ENCODE results near the gene MUC20.
"Not testable (repeated sequence)": the region's sequence is repeated elsewhere in the genome, so short reads cannot be mapped to it uniquely, and the experiment has no call there.

Gene MUC20

DNA sequence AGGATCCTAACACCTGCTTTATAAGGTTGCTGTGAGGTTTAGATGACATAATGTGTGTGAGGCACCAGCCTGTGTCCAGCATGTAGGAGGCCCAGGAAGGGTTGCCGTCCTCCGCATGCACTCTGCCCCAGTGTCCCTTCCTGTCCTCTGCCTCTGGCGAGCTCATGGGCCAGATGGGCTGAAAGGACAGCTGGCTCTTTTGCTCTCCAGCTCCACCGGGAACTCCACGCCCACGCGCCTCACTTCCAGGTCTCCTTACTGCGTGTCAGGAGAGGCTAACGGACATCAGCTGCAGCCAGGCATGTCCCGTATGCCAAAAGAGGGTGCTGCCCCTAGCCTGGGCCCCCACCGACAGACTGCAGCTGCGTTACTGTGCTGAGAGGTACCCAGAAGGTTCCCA, 12.2 kb downstream of the MUC20 start:
- no peak for DNase-seq

GRCh38 chr3:195735036-195735695, 14.4 kb downstream of the MUC20 start:
- no peak for DNase-seq

- DNase-seq, result no peak
These were observed 16.2 kb downstream of the MUC20 start for GRCh38 chr3:195736866-195737490.

GRCh38 chr3:195737782-195738181, 17.0 kb downstream of the MUC20 start:
- DNase-seq, result not testable (repeated sequence)

GRCh38 chr3:195738274-195739044, 17.7 kb downstream of the MUC20 start:
- no peak for DNase-seq

DNA sequence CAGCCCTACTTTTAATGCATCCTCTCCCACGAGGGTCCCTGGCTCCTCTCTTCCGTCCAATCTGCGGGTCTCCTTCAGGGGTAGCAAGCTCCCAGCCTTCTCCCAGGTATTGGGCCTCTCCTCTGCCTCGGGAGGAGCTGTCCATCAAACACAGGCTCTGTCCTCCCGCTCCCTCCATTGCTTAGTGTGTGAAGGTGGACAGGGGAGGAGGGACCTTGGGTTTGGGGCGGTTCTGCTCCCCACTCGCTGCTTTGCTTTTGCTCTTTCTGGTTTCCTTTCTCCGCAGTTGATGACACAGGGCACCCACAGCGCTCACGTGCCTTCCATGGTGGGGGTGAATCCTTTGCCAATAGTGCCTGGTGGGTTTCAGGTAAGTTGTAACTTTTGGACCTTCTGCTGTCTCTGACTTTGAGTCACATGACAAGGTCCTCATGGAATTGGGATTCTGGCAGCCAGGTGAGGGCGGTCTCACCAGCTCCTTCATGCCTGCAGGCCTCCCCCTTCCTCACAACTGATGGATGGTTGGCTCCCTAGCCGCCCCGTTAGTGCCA, 18.9 kb downstream of the MUC20 start:
- no peak for DNase-seq

- DNase-seq, result no peak
These were observed 23.7 kb downstream of the MUC20 start for GRCh38 chr3:195744437-195744836.

GRCh38 chr3:195746346-195746745, 25.6 kb downstream of the MUC20 start:
- no peak for DNase-seq

DNA sequence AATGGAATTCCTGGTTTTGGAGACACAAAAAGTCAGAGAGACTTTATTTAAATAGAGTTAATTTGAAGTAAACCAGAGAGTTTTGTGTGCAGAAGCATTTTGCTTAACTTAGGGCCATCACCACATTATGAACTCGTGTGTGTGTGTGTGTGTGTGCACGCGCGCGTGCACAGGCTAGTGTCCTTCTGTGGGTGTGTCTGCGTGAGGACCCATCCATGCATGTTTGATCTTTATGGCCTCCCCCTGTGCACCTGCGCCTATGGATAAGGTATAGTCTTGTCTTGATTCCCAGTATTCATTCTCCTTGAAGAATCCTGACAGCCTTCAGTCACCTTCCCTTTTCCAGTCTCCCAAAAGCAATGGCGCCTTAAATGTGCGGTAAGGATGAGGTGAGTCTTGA, 26.0 kb downstream of the MUC20 start:
- no peak for DNase-seq

DNA sequence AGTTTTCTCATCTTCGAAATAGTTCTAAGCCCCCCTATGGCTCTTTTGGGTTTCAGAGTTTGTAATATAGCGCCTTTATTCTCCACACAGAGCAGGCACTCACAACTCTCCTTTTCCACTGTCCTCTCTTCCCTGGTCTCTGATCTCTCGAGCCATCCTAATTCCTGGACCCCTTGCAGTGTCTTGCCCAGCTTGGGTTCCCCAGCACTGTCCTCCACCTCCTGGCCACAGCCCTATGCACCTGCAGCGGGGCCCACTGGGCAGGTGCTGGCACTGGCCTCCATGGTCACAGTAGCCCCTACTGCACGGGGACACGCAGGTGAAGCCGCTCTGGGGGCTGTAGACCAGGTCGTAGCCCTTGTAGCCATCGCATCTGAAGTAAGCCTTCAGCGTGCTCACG, 27.9 kb downstream of the MUC20 start:
- no peak for DNase-seq

DNA sequence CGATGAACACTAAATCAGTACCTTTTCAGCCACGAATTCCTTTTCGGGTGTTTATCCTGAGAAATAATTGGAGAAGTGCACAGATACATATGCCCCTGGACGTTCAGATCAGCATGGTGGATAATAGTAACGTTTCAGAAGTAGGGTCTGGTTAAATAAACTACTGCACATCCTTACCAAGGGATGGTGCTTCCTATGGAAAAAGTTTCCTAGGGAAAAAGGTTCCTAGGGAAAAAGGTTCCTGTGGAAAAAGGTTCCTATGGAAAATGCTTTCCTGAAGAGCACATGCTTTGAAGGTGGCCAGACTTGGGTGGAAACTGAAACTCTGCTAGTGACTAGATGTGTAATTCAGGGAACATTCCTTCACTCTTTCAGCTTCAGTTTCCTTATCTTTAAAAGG, 28.3 kb downstream of the MUC20 start:
- not testable (repeated sequence) for DNase-seq

DNA sequence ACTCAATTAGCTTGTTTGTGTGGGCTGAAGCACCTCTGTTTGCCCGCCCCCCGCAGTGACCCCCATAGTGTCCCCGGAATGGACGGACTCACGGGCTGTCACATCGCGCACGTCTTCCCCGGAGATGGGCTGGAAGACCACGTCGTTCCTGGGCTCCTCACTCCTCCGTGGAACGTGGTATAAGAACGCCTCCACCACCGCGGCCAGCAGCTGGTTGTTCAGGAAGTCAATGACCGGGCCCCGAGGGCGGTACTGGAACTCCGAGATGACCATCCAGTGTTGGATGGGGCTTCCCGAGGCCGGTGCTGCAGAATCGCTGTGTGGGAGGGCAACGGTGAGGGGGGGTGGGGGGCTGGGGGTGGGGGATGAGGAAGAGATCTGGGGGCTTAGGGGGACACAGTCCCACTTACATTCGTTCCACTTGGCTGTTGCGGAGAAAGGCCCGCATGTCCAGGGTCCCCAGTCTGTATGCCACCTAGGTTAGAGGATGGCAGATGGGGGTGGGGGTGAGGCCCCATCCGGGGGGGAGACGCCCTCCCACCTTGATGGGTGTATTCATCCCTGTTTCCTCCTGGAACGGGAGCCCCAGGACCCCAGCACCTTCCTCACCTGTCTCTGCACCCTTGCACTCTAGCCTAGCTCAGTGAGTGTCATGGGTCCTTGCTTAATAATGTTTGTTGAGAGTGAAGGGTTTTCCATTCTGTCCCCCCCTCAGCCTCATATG, 30.2 kb downstream of the MUC20 start:
- no peak for DNase-seq

GRCh38 chr3:195751560-195751959, 30.8 kb downstream of the MUC20 start:
- DNase-seq, result no peak

GRCh38 chr3:195752066-195752465, 31.3 kb downstream of the MUC20 start:
- no peak for DNase-seq

- no peak for DNase-seq
These were observed 32.0 kb downstream of the MUC20 start for GRCh38 chr3:195752546-195753331.

- no peak for DNase-seq
These were observed 32.8 kb downstream of the MUC20 start for GRCh38 chr3:195753581-195753980.

GRCh38 chr3:195754141-195754540, 33.4 kb downstream of the MUC20 start:
- DNase-seq, result no peak

GRCh38 chr3:195754906-195755305, 34.1 kb downstream of the MUC20 start:
- DNase-seq, result no peak

DNA sequence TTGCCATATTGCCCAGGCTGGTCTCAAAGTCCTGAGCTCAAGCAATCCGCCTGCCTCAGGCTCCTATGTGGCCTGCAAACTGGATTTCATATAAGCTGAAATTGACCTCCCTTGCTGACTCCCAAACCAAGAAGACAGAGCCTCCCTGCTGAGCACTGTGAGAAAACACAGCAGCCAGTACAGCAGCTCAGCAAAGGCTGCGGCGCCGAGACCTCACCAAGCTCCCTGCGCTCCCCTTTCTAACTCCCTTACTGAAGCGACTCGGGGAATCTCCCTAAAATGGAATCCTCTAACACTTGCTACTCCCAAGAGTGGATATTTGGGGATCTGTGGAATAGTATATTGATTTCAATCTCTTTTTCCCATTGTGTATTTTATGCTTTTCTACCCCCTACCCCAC, 34.6 kb downstream of the MUC20 start:
- no peak for DNase-seq

DNA sequence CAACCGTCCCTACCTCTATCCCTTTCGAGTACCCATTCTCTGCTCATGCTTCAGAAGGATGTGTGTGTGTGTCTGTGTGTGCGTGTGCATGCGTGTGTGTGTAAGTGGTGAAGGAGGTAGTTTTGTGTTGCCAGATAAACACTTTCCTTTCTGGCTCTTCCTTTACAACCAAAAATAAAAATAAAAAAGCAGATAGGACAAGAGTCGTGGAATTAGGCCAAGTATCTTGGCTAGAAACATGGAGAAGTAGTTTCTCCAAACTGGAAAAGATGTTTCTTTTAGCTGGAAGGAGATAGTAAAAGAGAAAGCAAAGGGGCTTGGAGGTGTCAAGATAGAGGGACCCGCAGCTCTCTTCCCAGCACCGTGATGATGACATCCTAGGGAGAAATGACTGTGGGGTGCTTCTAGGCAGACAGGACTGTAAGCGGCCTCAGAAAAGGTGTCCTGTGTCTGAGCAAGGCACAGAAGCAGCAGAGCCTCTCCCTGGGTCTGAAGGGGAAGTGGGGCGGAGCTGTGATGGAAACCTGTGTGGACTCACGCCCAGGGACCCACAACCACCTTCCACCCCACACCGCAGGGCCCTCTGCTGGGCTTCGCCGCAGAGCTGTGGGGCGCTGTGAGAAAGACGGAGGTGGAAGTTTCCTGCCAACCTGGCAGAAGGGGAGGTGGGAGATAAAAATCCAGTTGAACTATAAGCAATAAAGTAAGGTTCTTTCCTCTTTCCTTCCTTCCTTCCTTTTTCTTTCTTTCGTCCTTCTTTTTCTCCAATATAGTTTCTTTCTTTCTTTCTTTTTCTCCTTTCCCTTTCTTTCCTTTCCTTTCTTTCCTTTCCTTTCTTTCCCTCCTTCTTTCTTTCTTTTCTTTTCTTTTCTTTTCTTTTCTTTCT, 35.3 kb downstream of the MUC20 start:
- no peak for DNase-seq

DNA sequence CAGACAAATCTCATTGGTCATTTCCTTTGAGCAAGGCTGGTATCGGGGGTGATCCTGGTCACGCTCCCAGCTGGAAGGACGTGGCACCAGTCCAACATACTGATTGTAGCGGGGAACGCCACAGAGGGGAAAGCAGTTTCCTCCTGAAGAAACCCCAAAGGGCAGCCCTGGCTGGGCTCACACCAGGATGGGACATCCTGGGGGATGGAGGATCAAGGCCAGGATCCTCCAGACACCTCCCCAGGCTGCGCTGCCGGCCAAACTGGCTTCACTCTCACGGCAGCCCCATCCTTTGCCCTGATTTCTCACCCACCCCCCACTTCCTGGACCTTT, 36.6 kb downstream of the MUC20 start:
- DNase-seq, result no peak

All from fibroblast of skin of right biceps (primary cell).